H1 (cell line): ENCODE results near the gene ANKRD17.

ENCODE experiments used
- CHD2 ChIP-seq: IDR thresholded peaks from 2 replicates; pipeline ENCODE4 v1.6.1; 2012; ENCODE audit warnings: low read length, improper control_type of control experiment
- RFX5 ChIP-seq: IDR thresholded peaks from 2 replicates; pipeline ENCODE4 v1.6.1; 2011; ENCODE audit warnings: low read depth, low read length, improper control_type of control experiment, borderline replicate concordance
- SIN3A ChIP-seq, 2 experiments: IDR thresholded peaks in 1 of 2; conservative IDR thresholded peaks in 1 of 2; 2 replicates each; pipeline ENCODE4 v1.6.1; 2011 to 2012; ENCODE audit warnings: low read length in 2 of 2, improper control_type of control experiment in 1 of 2, low read depth in 1 of 2, mild to moderate bottlenecking in 1 of 2
- TAF1 ChIP-seq: IDR thresholded peaks from 2 replicates; pipeline ENCODE4 v1.6.1; 2011; ENCODE audit warnings: mild to moderate bottlenecking, low read depth, low read length
- TF ChIP-seq, protein P1 (sequence below): IDR thresholded peaks from 2 replicates; pipeline ENCODE4 v1.6.1; 2011; ENCODE audit warnings: low read length, improper control_type of control experiment
- TF ChIP-seq, protein P2 (sequence below), 3 experiments: IDR thresholded peaks; 1 replicate in 2 of 3; 2 replicates in 1 of 3; pipeline versions ENCODE4 v1.5.1 to v1.6.1; 2011; ENCODE audit warnings: low read length in 3 of 3, mild to moderate bottlenecking in 3 of 3, inconsistent platforms in 2 of 3, low read depth in 1 of 3, moderate library complexity in 1 of 3; ENCODE audit not compliant: insufficient read depth in 1 of 3; ENCODE audit errors: control extremely low read depth in 1 of 3

DNA sequence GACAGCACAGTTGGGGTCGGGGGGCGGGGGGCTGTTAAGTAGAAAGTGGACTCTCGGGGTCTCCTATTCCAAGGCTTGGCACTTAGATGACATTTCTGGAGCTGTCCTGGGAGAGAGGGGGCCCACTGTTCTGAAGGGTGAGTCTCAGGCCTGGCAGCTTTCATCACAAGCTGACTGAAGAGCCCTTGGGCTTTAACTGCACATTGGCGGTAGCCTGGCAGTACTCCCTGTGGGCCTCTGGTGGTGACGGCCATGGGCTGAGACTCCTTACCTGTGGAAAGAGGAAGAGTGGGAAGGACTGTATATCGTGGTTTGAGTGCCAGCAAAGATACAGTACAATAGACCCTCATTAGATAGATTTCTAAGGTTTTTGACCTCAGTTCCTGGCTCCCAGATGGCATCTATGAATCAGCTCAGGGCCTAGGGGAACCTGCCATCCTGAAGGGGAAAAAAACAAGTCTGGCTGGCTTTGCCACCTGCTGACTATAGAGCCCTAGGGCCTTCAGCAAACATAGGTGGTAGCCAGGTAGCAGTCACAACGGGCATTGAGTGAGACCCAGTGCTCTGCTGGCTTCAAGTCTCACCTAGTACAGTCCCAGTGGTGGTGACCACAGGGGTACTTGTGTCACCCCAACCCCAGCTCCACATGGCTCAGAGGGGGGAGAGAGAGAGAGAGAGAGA is 87.9 kb downstream of the ANKRD17 start:
- TF ChIP-seq, protein P1, sequence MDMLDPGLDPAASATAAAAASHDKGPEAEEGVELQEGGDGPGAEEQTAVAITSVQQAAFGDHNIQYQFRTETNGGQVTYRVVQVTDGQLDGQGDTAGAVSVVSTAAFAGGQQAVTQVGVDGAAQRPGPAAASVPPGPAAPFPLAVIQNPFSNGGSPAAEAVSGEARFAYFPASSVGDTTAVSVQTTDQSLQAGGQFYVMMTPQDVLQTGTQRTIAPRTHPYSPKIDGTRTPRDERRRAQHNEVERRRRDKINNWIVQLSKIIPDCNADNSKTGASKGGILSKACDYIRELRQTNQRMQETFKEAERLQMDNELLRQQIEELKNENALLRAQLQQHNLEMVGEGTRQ: no peak
- TF ChIP-seq RFX5 (no peak), SIN3A (conservative IDR thresholded peaks at IDR 0.05 in 1 of 2, IDR thresholded peaks at IDR 0.05 in 1 of 2; ENCODE audit: low read depth in 1 of 2, low read length in 2 of 2) (no peak), CHD2 (no peak), TAF1 (no peak)
- TF ChIP-seq, protein P2, sequence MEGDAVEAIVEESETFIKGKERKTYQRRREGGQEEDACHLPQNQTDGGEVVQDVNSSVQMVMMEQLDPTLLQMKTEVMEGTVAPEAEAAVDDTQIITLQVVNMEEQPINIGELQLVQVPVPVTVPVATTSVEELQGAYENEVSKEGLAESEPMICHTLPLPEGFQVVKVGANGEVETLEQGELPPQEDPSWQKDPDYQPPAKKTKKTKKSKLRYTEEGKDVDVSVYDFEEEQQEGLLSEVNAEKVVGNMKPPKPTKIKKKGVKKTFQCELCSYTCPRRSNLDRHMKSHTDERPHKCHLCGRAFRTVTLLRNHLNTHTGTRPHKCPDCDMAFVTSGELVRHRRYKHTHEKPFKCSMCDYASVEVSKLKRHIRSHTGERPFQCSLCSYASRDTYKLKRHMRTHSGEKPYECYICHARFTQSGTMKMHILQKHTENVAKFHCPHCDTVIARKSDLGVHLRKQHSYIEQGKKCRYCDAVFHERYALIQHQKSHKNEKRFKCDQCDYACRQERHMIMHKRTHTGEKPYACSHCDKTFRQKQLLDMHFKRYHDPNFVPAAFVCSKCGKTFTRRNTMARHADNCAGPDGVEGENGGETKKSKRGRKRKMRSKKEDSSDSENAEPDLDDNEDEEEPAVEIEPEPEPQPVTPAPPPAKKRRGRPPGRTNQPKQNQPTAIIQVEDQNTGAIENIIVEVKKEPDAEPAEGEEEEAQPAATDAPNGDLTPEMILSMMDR (IDR thresholded peaks at IDR 0.05; ENCODE audit: control extremely low read depth in 1 of 3, insufficient read depth in 1 of 3, low read depth in 1 of 3, low read length in 3 of 3): no peak
